DND-41 (cell line): ENCODE measurements around the gene GAA.

Source experiments
- CTCF ChIP-seq: IDR thresholded peaks from 2 replicates; pipeline ENCODE4 v1.5.1; 2012; ENCODE audit warnings: borderline replicate concordance, low read length, moderate library complexity, mild to moderate bottlenecking; ENCODE audit not compliant: poor library complexity, severe bottlenecking; ENCODE audit errors: extremely low read depth
- EZH2 ChIP-seq: IDR thresholded peaks from 3 replicates; pipeline ENCODE4 v1.6.1; 2012; ENCODE audit warnings: borderline replicate concordance, low read depth, mild to moderate bottlenecking, moderate library complexity, low read length, inconsistent platforms; ENCODE audit not compliant: severe bottlenecking

DNA sequence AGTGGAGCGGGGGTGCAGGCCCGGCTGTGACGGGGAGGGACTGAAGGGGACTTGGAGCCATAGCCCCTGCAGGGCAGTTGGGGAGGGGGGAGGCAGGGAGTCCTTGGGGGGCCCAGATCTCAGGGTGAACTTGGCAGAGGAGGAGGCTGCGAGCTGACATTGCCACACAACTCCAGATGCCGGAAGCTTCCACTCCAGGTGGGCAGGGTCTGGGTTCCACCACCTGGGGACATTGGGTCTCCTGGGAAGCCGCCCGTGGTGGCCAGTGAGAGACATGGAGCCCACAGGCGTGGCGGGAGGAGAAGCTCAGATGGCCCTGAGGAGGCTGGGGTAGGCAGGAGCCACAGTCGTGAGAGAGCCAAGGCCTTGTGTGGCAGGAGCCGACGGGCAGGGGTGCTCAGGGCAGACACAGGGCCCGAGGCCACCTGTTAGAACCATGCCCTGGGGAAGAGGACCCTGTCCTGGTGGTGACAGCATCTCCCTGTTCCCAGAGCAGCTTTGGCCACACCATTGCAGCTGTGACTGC is 18.2 kb upstream of the GAA start:
- TF ChIP-seq CTCF (no peak), EZH2 (no peak)
